ENCODE data around the gene ZNF396. TPM values are rescaled to one million over a fixed set of nuclear protein-coding genes. Genes with fewer than 3 reads are reported as not detected.

The ZNF396 gene
- total RNA-seq, 2 experiments from 2014 or later = 0.38 TPM

GRCh38 chr18:35326695-35327387, 50.3 kb downstream of the ZNF396 start:
- H3K27ac Mint-ChIP-seq = no peak overlapping the region
- no peak for TF ChIP-seq CTCF (IDR thresholded peaks at IDR 0.05)
- H3K27me3 Mint-ChIP-seq = no peaks in the 10 kb centered on the region
- no peaks in the 10 kb centered on the region for H3K9me3 Mint-ChIP-seq
- no peaks in the 10 kb centered on the region for H3K4me1 Mint-ChIP-seq (ENCODE audit: low read depth)
- DNase-seq = no peak
- H3K36me3 Mint-ChIP-seq (ENCODE audit: low read depth) = no peaks in the 10 kb centered on the region
- ChIA-PET CTCF (interaction anchor here (1.0 kb wide), 1 partner anchor 29 kb away, joined by 3 read pairs; no protein-coding TSS in a partner anchor), POLR2A (no interaction called here)
- intact Hi-C loops (cut with micrococcal nuclease) = no loop called here
- no peak overlapping the region for H3K4me3 Mint-ChIP-seq
- no peak for ATAC-seq

DNA sequence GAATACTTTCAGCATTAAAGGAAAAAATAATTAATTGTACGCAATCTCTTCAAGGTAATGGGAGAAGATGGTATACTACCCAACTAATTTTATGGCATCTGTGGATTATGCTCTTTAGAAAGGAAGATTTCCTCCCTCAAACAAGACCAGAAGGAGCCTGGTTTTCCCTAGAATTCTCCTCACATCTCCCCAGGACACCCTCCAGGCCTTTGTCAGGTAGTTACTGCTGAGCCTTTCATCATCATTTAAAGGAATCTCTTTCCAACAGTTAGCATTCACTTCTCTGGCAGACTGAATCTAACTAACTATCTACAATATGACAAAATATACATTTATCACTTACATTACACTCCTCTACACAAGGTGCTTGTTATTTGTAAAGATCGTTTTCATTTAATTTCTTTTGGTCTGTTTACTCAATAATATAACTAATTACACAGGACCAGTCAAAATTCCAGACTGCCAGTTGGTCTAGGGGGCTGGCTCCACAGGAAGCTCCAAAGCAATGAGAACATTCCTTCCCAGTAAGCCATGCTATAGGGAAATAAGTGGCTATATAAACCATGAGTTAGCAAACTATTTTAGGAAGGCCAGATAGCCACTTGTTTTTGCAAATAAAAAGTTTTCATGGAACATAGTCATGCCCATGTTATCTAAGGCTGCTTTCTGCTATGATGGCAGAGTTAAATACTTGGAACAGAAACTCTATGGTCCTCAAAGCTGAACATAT, 52.0 kb downstream of the ZNF396 start:
- POLR2A ChIA-PET = interaction anchor here (0.6 kb wide), 1 partner anchor 297 kb away, joined by 4 read pairs; no protein-coding TSS in a partner anchor

GRCh38 chr18:35322486-35323458, 54.4 kb downstream of the ZNF396 start:
- H3K4me1 Mint-ChIP-seq (ENCODE audit: low read depth) = no peaks in the 10 kb centered on the region
- CTCF ChIA-PET = interaction anchor here (1.0 kb wide), 1 partner anchor 64 kb away, joined by 3 read pairs; no protein-coding TSS in a partner anchor
- H3K9me3 Mint-ChIP-seq = no peaks in the 10 kb centered on the region
- H3K27me3 Mint-ChIP-seq = no peaks in the 10 kb centered on the region
- POLR2A ChIA-PET = interaction anchor here (0.6 to 1.0 kb wide), 2 partner anchors 12 to 19 kb away, joined by 3 to 4 read pairs; no protein-coding TSS in a partner anchor
- H3K27ac Mint-ChIP-seq = no peak overlapping the region
- H3K4me3 Mint-ChIP-seq = no peak overlapping the region
- H3K36me3 Mint-ChIP-seq (ENCODE audit: low read depth) = no peaks in the 10 kb centered on the region
- intact Hi-C loops (cut with micrococcal nuclease) = no loop called here
- TF ChIP-seq CTCF (IDR thresholded peaks at IDR 0.05) = no peak
- ATAC-seq = no peak
- DNase-seq = no peak

More for the DNA sequence above, 52.0 kb downstream of the ZNF396 start:
- DNase-seq (no peak), ATAC-seq (no peak)
- Mint-ChIP-seq H3K36me3 (ENCODE audit: low read depth) (no peaks in the 10 kb centered on the region), H3K27ac (no peak overlapping the region), H3K27me3 (no peaks in the 10 kb centered on the region), H3K9me3 (no peaks in the 10 kb centered on the region), H3K4me1 (ENCODE audit: low read depth) (no peaks in the 10 kb centered on the region), H3K4me3 (no peak overlapping the region)
- intact Hi-C loops (cut with micrococcal nuclease) = no loop called here
- CTCF ChIA-PET = interaction anchor here (1.1 kb wide), 1 partner anchor 319 kb away, joined by 3 read pairs; no protein-coding TSS in a partner anchor
- TF ChIP-seq CTCF (IDR thresholded peaks at IDR 0.05) = no peak

Other genes with a start within 250 kb of the ZNF396 start
- gene ZNF397, start 136.3 kb downstream of the ZNF396 start, total RNA-seq = 10 to 100 TPM; 17.9 to 18.9 TPM
- 10 to 100 TPM; 20.7 to 22.5 TPM for gene ZSCAN30, start 87.1 kb downstream of the ZNF396 start, total RNA-seq
- 10 to 100 TPM; 42.7 to 45.1 TPM for gene ZNF24, start 32.9 kb downstream of the ZNF396 start, total RNA-seq
- 10 to 100 TPM; 23.3 to 25.9 TPM for gene INO80C, start 120.6 kb upstream of the ZNF396 start, total RNA-seq
- gene GALNT1, start 204.4 kb upstream of the ZNF396 start, total RNA-seq = 10 to 100 TPM; 38.2 to 38.8 TPM